Hematopoietic multipotent progenitor cell treated with erythropoietin and hydrocortisone succinate and interleukin-3 and kit ligand, for 17 days (in vitro differentiated cells): ENCODE measurements around the gene DAB1.
"Not testable (repeated sequence)": the region's sequence is repeated elsewhere in the genome, so short reads cannot be mapped to it uniquely, and the experiment has no call there.

Source experiments
- DNase-seq: peaks from one replicate; pipeline ENCODE4 v3.0.0-alpha.2; 2015; ENCODE audit warnings: low spot score

DAB1 gene

GRCh38 chr1:57360846-57361407, 62.9 kb downstream of the DAB1 start:
- no peak for DNase-seq

DNA sequence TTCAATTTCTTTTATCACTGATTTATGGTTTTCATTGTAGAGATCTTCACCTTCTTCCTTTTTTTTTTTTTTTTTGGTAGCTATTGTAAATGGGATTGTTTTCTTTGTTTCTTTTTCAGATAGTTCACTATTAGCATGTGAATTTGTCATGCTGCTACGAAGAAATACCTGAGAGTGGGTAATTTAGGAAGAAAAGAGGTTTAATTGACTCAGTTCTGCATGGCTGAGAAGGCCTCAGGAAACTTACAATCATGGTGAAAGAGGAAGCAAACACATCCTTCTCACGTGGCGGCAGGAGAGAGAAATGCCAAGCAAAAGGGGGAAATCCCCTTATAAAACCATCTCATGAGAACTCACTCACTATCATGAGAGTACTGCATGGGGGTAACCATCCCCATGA, 66.4 kb downstream of the DAB1 start:
- no peak for DNase-seq

- DNase-seq, result no peak
These were observed 70.2 kb downstream of the DAB1 start for GRCh38 chr1:57353654-57354053.

- DNase-seq, result no peak
These were observed 73.2 kb downstream of the DAB1 start for GRCh38 chr1:57350610-57351009.

DNA sequence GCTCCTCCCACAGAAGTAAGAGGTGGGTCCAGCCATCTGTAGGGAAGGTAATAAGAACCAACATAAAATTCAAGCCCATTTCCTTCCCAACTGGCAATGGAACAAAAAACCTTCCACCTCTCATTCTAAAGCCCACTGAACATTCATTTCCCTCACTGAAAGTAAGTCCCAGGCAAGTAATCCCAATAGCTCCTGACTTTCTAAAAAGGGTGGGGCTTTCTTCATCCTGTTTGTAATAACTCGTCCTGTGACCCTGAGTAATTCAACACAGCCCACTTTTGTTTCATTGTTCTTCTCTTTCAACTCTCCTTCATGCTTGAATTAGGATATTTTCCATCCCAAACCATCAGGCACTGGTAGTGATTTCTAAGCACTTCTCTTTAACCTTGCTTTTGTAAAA, 74.9 kb downstream of the DAB1 start:
- DNase-seq, result no peak

GRCh38 chr1:57345916-57346315, 77.9 kb downstream of the DAB1 start:
- DNase-seq, result no peak

DNA sequence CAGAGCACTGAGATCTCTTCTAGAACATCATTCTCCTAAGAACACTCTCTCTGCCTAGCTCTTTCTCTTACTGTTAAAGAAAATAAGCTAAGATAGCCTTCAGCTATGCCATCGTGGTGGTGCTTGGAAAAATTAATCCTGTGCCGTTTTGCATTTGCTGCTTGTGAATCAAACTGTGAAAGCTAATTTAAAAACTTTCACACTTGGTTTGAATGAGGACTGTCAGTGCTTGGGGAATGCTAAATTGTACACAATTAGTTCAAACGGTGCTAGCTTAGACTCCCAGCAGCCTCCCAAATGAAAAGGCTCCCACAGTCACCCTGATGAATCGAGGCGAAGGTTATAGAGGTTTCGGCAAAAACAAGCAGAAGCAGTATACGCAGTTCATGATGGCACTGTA, 79.6 kb downstream of the DAB1 start:
- DNase-seq, result no peak

DNA sequence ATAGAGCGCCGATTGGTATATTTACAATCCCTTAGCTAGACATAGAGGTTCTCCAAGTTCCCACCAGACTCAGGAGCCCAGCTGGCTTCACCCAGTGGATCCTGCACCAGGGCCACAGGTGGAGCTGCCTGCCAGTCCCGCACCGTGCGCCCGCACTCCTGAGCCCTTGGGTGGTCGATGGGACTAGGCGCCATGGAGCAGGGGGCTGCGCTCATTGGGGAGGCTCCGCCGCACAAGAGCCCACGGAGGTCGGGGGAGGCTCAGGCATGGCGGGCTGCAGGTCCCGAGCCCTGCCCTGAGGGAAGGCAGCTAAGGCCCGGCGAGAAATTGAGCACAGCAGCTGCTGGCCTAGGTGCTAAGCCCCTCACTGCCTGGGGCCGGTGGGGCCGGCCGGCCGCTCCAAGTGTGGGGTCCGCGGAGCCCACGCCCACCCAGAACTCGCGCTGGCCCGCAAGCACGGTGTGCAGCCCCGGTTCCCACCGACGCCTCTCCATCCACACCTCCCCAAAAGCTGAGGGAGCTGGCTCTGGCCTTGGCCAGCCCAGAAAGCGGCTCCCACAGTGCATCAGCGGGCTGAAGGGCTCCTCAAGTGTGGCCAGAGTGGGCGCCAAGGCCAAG, 80.5 kb downstream of the DAB1 start:
- DNase-seq, result not testable (repeated sequence)

- no peak for DNase-seq
These were observed 82.1 kb downstream of the DAB1 start for GRCh38 chr1:57341721-57342120.

- no peak for DNase-seq
These were observed 83.4 kb downstream of the DAB1 start for GRCh38 chr1:57340334-57341070.

DNA sequence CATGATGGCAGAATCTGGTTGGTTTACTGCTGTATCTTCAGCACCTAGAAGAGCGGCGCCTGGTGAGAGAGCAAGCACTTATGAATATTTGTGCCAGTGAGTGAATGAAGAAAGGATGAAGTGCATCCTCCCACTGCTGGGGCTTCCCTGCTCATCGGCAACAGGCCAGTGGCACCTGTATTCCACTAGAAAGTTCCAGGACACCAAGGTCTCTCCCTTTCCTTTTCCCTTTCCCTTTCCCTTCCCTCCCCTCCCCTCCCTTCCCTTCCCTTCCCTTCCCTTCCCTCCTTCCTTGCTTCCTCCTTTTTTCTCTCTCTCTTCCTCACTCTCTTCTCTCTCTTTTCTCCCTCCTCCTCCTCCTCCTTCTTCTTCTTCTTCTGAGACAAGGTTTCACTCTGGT, 86.2 kb downstream of the DAB1 start:
- DNase-seq, result no peak

- no peak for DNase-seq
These were observed 87.1 kb downstream of the DAB1 start for GRCh38 chr1:57336793-57337192.

- no peak for DNase-seq
These were observed 92.2 kb downstream of the DAB1 start for GRCh38 chr1:57331620-57332019.

GRCh38 chr1:57329937-57330336, 93.9 kb downstream of the DAB1 start:
- DNase-seq, result no peak

DNA sequence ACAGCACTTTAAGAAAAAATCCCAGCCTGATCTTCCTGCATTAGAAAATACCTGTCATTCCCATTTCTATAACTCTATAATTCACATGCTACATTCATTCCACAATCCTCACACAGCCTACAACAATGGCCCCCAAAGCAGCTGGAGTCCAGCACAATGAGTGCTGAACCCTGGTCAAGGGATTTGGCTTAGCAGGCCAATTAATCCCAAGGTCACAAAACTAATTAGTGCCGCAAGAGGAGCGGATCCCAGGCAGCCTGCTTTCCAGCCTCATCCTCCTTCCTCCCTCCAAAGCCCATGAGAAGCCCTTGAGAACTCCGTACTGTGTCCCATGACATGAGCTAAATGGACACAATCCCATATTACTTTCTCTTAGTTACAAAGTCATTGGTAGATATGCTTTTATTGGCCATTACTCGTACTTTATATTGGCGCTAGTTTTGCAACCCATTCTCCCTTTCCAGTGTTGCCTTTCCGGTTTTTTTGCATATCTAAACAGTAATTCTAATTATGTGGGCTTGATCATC, 94.8 kb downstream of the DAB1 start:
- DNase-seq, result no peak

DNA sequence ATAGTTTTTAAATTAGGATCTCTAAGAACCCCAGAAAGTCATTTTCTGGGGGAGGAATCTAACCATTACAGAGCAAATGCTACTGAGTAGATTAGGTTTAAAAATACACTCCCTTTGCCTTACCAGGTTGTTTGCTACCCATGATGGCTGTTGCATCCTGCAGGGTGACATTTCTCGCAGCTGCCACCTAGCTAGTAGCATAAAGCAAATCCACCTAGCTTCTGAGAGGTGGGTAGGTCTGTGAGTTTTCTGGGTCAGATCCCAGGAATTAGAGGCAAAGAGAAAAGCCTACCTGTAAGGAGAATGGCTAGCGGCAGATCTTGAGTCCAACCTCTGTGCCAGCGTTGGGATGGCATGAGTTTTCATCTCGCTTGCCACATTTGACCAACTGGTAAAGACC, 95.9 kb downstream of the DAB1 start:
- DNase-seq, result no peak

GRCh38 chr1:57327336-57327735, 96.5 kb downstream of the DAB1 start:
- no peak for DNase-seq

DNA sequence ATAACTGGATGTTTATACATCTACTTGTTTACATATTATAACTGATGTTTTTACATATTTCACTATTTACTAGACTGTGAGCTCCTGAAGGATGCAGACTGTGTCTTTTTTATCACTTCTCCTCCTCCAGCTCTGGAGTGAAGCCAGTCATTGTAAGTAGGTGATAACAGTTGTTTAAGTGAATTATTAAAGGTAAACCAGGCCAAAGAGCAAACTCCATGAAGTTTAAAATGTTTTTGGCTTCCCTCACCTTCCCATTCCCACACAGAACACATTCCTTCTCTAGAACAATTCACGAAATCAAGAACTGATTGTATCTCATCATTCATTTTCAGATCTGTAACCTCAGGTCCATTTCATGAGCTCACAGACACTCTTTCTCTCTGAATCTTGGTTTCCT, 98.3 kb downstream of the DAB1 start:
- DNase-seq, result no peak

DNA sequence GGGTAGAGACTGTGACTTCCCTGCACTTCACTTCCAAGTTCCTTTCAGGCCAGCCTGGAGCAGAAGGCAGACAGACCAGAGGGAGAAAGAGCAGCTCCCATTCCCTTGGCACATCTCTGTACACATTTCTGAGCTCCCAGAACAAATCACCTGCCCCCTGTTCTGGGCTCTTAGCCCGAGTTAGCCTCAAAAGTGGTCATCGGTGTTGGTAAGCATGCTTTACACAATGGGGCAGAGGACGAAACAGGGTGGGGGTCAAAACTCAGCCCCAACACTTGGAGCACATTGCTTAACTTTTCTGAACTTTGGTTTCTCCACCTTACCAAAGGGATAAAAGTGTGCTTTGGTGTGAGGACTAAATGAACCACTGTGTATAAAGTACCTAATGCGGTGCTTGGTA, 98.7 kb downstream of the DAB1 start:
- DNase-seq, result no peak

- no peak for DNase-seq
These were observed 99.5 kb downstream of the DAB1 start for GRCh38 chr1:57324388-57324787.

DNA sequence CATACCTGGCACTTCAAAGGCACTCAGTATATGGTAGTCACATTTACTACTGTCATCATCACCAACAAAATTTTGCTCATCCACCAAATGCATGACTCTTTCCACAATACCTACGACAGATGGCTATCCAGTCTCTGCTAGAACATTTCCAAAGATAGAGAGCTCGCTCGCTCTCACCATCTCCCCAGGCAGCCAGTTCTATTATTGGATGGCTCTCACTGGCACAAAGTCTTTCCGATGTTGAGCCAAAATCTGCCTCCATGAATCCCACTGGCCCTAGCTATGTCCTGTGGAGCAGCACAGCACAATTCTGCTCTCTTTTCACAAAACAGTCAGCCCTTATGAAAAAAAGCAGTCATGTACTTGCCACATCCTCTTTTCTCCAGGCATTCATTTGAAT, 102.1 kb downstream of the DAB1 start:
- no peak for DNase-seq

DNA sequence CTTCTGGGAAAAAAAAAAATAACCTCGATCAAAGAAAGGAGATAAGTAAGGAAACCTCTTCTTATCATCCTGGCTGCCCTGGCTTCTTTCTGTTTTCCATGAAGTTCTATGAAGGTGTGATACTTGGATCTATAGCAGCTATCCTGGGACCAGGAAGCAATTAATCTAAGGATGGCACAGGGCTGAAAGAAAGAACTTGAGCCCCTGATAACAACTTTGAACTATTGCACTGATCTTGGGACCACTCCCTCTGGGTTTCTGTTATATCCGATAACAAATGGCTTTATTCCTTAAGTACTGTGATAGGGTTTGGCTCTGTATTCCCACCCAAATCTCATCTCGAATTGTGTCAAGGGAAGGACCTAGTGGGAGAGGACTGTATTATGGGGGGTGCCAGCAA, 104.1 kb downstream of the DAB1 start:
- no peak for DNase-seq

GRCh38 chr1:57319165-57319564, 104.7 kb downstream of the DAB1 start:
- no peak for DNase-seq

GRCh38 chr1:57316861-57317260, 107.0 kb downstream of the DAB1 start:
- no peak for DNase-seq
